NCI-H1048 (cell line): ENCODE results near the gene MAP7D2.

Experiments
- DNase-seq: peaks from one replicate; lab custom pipeline; 2025; lab: John Stamatoyannopoulos, UW

The MAP7D2 gene

DNA sequence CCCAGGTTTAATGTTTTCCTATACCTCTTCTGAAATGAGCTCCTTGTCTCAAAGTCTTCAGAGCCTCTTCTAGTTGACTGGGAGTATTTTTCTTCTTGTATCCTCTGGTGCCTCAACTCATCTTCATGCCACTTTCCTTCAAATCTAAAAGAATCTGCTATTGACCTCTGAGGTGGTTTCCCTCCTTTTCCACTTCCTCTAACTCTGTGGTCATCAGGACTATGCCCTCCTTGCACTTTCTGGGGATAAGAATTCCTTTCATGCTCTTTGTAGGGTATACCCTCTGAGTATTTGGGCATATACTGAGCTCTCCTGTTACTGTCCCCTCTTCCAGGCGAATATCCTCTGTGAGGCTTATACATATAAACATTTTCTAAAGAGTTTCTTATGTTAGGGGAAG, 150.7 kb downstream of the MAP7D2 start:
- no peak for DNase-seq

DNA sequence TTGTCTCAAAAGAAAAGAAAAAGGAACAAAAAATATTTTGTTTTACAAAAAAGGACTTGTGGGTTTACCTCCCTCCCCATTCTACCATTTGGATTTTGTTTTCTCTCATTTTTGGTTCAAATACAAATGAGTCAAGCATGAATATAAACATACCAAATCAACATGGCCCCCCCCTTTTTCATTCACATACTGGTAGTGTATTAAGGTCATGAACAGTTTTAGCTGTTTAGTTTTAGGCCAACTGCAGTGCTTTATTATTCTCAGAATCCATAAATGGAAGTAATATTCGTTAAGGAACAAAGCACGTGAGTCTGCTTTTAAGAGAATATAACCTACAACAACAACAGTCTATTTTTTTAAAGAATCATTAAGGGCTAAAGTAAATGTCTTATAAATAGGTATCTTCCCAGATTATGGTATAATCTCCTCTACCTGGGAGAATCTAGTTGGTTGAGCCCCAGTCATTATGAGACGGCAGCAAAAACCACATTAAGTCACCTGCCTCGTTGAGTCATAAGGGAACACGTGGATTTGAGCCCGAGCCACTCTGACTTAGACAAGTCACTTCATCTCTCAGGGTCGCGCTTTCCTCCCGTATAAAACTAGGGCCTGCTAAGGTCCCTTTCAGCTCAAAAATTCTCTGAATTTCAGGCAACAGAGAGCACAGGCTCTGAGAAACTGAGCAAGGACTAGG, 152.5 kb downstream of the MAP7D2 start:
- DNase-seq = no peak

GRCh38 chrX:19960913-19961312, 155.8 kb downstream of the MAP7D2 start:
- DNase-seq = no peak

DNA sequence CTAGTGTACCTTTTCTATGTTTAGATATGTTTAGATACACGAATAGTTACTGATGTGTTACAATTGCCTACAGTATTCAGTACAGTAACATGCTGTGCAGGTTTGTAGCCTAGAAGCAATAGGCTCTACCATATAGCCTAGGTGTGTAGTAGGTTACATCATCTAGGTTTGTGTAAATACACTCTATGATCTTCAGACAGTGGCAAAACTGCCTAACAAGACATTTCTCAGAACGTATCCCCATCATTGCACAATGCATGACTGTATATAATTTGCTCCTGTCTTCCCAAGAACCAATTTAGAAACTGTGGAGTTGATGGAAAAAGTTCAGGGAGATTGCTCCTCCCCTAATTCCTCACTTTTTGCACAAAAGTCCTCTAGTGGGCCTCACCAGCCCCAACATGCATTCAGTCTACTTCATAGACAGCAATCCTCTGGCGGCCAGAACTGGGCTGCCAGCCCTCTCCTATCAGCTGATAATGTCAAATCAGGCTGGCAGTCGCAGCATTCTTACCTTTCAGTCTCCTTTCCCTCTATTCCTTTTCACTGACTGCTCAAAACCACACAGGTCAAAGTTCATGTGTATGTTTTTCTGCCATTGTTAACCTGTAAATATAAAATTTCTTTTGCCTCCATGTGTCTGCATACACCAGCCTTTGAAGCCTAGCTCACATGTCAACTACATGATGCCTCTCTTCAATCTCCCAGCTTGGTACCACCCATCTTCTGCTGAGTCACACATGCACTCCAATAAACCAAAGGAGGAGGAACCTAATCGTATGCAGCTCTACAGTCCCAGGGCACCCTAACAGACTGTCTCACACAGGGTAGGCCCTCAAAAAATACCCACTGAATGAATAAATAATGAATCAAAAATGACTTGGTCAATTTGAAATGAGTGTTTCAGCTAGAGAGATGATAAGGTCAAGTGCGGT, 157.9 kb downstream of the MAP7D2 start:
- no peak for DNase-seq

DNA sequence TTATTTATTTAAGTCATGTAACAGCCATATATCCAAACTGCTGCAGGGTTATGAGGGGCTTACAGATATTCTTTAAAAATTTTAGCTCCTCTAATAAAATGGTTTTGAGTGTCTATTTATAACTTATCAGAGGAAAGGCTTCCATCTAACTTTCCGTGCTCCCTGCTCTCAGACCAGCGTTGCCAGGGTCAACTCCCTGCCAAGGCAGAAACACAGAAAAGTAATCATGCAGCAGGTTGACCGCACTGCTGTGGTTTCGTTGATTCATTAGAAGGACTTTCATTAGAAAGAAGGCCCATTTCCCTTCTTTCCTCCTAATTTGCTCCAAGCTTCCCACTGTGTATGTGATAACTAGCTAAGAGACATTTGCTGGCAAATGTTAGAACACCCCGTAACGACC, 159.8 kb downstream of the MAP7D2 start:
- no peak for DNase-seq
